ENCODE results near the gene INPP1.
"Not testable (repeated sequence)": the region's sequence is repeated elsewhere in the genome, so short reads cannot be mapped to it uniquely, and the experiment has no call there.

- not testable (repeated sequence) for TF ChIP-seq EZH2phosphoT487 (IDR thresholded peaks at IDR 0.05; ENCODE audit: borderline replicate concordance); CTCF (conservative IDR thresholded peaks at IDR 0.05; ENCODE audit: low read length)
These were observed 15.5 kb downstream of the INPP1 start for GRCh38 chr2:190358655-190359448.

Measured in Loucy (cell line).